ENCODE measurements around the gene RANBP17.

DNA sequence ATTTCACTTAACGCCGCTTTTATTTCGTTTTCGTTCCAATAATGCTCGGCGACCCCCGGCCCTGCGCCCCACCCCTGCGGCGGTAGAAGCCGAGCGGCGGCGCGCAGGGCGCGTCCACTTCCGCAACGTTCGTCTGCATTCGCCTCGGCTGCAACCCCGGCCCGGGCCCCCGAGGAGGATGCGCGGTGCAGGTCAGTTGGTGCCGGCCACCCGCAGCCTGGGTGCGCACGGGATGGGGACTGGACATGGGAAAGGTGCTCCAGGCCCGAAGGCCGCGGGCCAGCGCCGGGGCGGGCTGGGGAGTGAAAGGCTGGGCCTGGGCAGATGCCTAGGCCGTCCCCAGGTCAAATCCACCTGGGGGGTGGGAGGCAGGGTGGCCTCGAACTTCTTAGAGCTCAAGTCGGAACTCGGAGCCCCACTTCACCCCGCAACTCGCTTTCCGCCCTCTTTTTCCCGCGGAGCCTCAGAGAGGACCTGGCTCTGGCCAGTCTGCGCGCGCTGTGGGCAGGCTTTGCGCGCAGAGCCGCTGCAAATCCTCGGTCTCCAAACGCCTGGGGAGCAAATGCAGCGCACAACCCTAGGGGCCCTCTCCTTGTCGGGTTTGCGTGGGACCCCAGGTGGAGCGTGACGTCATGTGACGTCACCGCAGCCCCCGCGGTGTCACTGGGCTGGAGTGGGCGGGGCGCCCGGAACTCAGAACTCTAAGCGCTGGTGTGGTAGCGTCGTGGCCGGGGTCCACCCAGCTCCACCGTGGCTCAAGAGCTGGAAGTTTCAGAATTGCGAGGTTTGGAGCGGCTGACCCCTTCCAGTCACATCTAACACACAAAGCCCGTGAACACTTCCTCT is 450.5 kb downstream of the RANBP17 start:
- no peak for TF ChIP-seq EZH2 (optimal IDR thresholded peaks at IDR 0.05; ENCODE audit: low read depth, low read length)
- TF ChIP-seq, protein P1, sequence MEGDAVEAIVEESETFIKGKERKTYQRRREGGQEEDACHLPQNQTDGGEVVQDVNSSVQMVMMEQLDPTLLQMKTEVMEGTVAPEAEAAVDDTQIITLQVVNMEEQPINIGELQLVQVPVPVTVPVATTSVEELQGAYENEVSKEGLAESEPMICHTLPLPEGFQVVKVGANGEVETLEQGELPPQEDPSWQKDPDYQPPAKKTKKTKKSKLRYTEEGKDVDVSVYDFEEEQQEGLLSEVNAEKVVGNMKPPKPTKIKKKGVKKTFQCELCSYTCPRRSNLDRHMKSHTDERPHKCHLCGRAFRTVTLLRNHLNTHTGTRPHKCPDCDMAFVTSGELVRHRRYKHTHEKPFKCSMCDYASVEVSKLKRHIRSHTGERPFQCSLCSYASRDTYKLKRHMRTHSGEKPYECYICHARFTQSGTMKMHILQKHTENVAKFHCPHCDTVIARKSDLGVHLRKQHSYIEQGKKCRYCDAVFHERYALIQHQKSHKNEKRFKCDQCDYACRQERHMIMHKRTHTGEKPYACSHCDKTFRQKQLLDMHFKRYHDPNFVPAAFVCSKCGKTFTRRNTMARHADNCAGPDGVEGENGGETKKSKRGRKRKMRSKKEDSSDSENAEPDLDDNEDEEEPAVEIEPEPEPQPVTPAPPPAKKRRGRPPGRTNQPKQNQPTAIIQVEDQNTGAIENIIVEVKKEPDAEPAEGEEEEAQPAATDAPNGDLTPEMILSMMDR (IDR thresholded peaks at IDR 0.05; ENCODE audit: low read length): no peak

All from MM.1S (cell line).